Measurements from ENCODE around the gene DEFB127.
"Not testable (repeated sequence)": the region's sequence is repeated elsewhere in the genome, so short reads cannot be mapped to it uniquely, and the experiment has no call there.

DEFB127 gene

DNA sequence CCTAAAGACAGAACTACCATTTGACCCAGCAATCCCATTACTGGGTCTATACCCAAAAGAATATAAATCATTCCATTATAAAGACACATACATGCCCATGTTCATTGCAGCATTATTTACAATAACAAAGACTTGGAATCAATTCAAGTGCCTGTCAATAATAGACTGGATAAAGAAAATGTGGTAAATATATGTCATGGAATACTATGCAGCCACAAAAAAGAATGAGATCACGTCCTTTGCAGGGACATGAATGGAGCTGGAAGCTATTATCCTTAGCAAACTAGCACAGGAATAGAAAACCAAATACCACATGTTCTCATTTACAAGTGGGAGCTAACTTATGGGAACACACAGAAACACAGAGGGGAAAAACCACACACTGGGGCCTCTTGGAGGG is 41.0 kb downstream of the DEFB127 start:
- Histone ChIP-seq H3K27me3 (ENCODE audit: insufficient read depth, low read depth) (no peaks in the 10 kb centered on the region), H2AFZ (ENCODE audit: low read depth) (no peak overlapping the region), H3K4me1 (ENCODE audit: low read depth, poor library complexity, severe bottlenecking) (no peaks in the 10 kb centered on the region), H3K4me2 (no peak overlapping the region), H3K36me3 (ENCODE audit: insufficient read depth) (no peaks in the 10 kb centered on the region), H4K20me1 (ENCODE audit: insufficient read depth) (no peaks in the 10 kb centered on the region), H3K9ac (no peak overlapping the region), H3K4me3 (IDR thresholded peaks at IDR 0.05; ENCODE audit: insufficient read depth, low read depth, low read length) (no peak overlapping the region), H3K79me2 (ENCODE audit: insufficient read depth, low read depth) (no peaks in the 10 kb centered on the region), H3K27ac (no peak overlapping the region)
- TF ChIP-seq, protein P1, sequence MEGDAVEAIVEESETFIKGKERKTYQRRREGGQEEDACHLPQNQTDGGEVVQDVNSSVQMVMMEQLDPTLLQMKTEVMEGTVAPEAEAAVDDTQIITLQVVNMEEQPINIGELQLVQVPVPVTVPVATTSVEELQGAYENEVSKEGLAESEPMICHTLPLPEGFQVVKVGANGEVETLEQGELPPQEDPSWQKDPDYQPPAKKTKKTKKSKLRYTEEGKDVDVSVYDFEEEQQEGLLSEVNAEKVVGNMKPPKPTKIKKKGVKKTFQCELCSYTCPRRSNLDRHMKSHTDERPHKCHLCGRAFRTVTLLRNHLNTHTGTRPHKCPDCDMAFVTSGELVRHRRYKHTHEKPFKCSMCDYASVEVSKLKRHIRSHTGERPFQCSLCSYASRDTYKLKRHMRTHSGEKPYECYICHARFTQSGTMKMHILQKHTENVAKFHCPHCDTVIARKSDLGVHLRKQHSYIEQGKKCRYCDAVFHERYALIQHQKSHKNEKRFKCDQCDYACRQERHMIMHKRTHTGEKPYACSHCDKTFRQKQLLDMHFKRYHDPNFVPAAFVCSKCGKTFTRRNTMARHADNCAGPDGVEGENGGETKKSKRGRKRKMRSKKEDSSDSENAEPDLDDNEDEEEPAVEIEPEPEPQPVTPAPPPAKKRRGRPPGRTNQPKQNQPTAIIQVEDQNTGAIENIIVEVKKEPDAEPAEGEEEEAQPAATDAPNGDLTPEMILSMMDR (conservative IDR thresholded peaks at IDR 0.05; ENCODE audit: low read depth, low read length): no peak

DNA sequence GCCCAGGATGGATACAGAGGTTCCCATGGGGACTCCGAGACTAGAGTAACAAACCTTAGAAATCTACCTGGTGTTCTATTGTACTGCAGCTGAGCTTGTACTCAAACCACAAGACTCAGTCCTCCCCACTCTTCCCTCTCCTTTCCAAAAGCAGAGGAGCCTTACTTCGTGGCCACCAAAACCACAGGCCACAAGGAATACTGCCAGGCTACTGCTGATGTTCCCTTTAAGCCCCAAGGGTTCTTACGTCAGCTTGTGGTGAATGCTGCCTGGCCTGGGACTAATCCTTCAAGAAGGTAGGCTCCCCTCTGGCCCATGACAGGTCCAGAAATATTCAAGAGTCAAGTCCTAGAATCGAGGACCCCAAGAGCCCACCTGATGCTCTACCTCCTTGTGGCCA is 42.7 kb downstream of the DEFB127 start:
- Histone ChIP-seq H3K27me3 (ENCODE audit: insufficient read depth, low read depth) (no peaks in the 10 kb centered on the region), H4K20me1 (ENCODE audit: insufficient read depth) (no peaks in the 10 kb centered on the region), H3K4me2 (no peak overlapping the region), H2AFZ (ENCODE audit: low read depth) (no peak overlapping the region), H3K4me3 (IDR thresholded peaks at IDR 0.05; ENCODE audit: insufficient read depth, low read depth, low read length) (no peak overlapping the region), H3K36me3 (ENCODE audit: insufficient read depth) (no peaks in the 10 kb centered on the region), H3K79me2 (ENCODE audit: insufficient read depth, low read depth) (no peaks in the 10 kb centered on the region), H3K9ac (no peak overlapping the region), H3K4me1 (ENCODE audit: low read depth, poor library complexity, severe bottlenecking) (no peaks in the 10 kb centered on the region), H3K27ac (no peak overlapping the region)
- TF ChIP-seq, protein P1 (conservative IDR thresholded peaks at IDR 0.05; ENCODE audit: low read depth, low read length): no peak

DNA sequence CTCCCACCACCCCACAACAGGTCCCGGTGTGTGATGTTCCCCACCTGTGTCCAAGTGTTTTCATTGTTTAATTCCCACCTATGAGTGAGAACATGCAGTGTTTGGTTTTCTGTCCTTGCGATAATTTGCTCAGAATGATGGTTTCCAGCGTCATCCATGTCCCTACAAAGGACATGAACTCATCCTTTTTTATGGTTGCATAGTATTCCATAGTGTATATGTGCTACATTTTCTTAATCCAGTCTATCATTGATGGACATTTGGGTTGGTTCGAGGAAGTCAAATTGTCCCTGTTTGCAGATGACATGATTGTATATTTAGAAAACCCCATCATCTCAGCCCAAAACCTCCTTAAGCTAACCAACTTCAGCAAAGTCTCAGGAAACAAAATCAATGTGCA is 46.4 kb downstream of the DEFB127 start:
- H4K20me1 ChIP-seq (ENCODE audit: insufficient read depth); H3K9ac ChIP-seq; H3K27ac ChIP-seq; H3K27me3 ChIP-seq (ENCODE audit: insufficient read depth, low read depth); H3K4me3 ChIP-seq (IDR thresholded peaks at IDR 0.05; ENCODE audit: insufficient read depth, low read depth, low read length); H3K36me3 ChIP-seq (ENCODE audit: insufficient read depth); H3K4me1 ChIP-seq (ENCODE audit: low read depth, poor library complexity, severe bottlenecking); H3K79me2 ChIP-seq (ENCODE audit: insufficient read depth, low read depth); H3K4me2 ChIP-seq; H2AFZ ChIP-seq (ENCODE audit: low read depth): not testable (repeated sequence)

All from KMS-11 (cell line).